H1 (cell line): ENCODE data around the gene CTXN3. TPM values are rescaled to one million over a fixed set of nuclear protein-coding genes. Genes with fewer than 3 reads are reported as not detected.

Experiments
- CTCF ChIA-PET: fragments of 300-600 bp; sonication (Branson Sonifier 250); formaldehyde crosslinking; loops from one replicate; lab custom pipeline; 2021; ENCODE audit not compliant: partially characterized antibody; lab: Charles Lee
- POLR2A ChIA-PET: fragments of 300-600 bp; sonication (Branson Sonifier 250); formaldehyde crosslinking; loops from one replicate; lab custom pipeline; 2021; ENCODE audit warnings: inconsistent platforms; ENCODE audit not compliant: partially characterized antibody; lab: Charles Lee
- DNase-seq, 2 experiments: peaks; one replicate each; pipeline versions ENCODE4 v3.0.0 to v3.0.0-alpha.2; 2010 to 2022; ENCODE audit warnings: low spot score in 2 of 2, low read depth in 1 of 2, mixed read lengths in 1 of 2
- FAIRE-seq: peaks from 2 replicates; lab custom pipeline; 2011; peaks lifted over from hg19 to GRCh38; lab: Jason Lieb, UNC
- H2AFZ ChIP-seq: 2 replicates; pipeline ENCODE4 v1.8.1; 2012; ENCODE audit warnings: low read length, inconsistent platforms
- H2AK5ac ChIP-seq: 2 replicates; pipeline ENCODE4 v1.6.1; 2013; ENCODE audit warnings: low read depth, low read length
- H2BK120ac ChIP-seq: replicated peaks from 2 replicates; pipeline ENCODE3; 2013; ENCODE audit warnings: low read depth, low read length, inconsistent platforms
- H2BK12ac ChIP-seq: 2 replicates; pipeline ENCODE4 v1.6.1; 2013; ENCODE audit warnings: low read depth, low read length
- H2BK15ac ChIP-seq: 2 replicates; pipeline ENCODE4 v1.6.1; 2013; ENCODE audit warnings: low read length
- H2BK20ac ChIP-seq: 2 replicates; pipeline ENCODE4 v1.6.1; 2013; ENCODE audit warnings: low read length
- H2BK5ac ChIP-seq: 2 replicates; pipeline ENCODE4 v1.6.1; 2013; ENCODE audit warnings: low read depth, low read length
- H3K14ac ChIP-seq: 2 replicates; pipeline ENCODE4 v1.6.1; 2013; ENCODE audit warnings: inconsistent platforms; ENCODE audit not compliant: insufficient read length
- H3K18ac ChIP-seq: 2 replicates; pipeline ENCODE4 v1.6.1; 2013; ENCODE audit warnings: low read length; ENCODE audit errors: extremely low read depth
- H3K23ac ChIP-seq: 2 replicates; pipeline ENCODE4 v1.6.1; 2013; ENCODE audit warnings: inconsistent platforms; ENCODE audit not compliant: insufficient read length
- H3K23me2 ChIP-seq: 2 replicates; pipeline ENCODE4 v1.6.1; 2013; ENCODE audit warnings: low read depth, low read length
- H3K27ac ChIP-seq: 2 replicates; pipeline ENCODE4 v1.6.1; 2011; ENCODE audit warnings: low read depth, low read length, inconsistent platforms
- H3K27me3 ChIP-seq, 4 experiments: replicated peaks in 1 of 4; 1 replicate in 1 of 4; 2 replicates in 3 of 4; pipeline versions ENCODE4 v1.6.1 to v1.8.1; 2011 to 2013; ENCODE audit warnings: low read length in 3 of 4, mild to moderate bottlenecking in 3 of 4, inconsistent platforms in 2 of 4, mixed read lengths in 2 of 4, moderate library complexity in 1 of 4; ENCODE audit not compliant: control insufficient read depth in 3 of 4, insufficient read depth in 3 of 4; ENCODE audit errors: extremely low read depth in 1 of 4
- H3K36me3 ChIP-seq, 4 experiments: 2 replicates each; pipeline versions ENCODE4 v1.6.1 to v1.8.1; 2011 to 2013; ENCODE audit warnings: mild to moderate bottlenecking in 4 of 4, low read length in 3 of 4, moderate library complexity in 2 of 4, control low read depth in 1 of 4, inconsistent platforms in 1 of 4; ENCODE audit not compliant: insufficient read depth in 4 of 4, control insufficient read depth in 2 of 4
- H3K4ac ChIP-seq: replicated peaks from 2 replicates; pipeline ENCODE3; 2013; ENCODE audit warnings: low read length, low read depth, mixed read lengths, inconsistent platforms; ENCODE audit not compliant: insufficient read length
- H3K4me1 ChIP-seq, 4 experiments: replicated peaks in 1 of 4; 1 replicate in 1 of 4; 2 replicates in 3 of 4; pipeline versions ENCODE4 v1.6.1 to v1.8.1; 2011 to 2013; ENCODE audit warnings: low read length in 3 of 4, inconsistent platforms in 2 of 4, mixed read lengths in 1 of 4; ENCODE audit not compliant: insufficient read depth in 4 of 4, control insufficient read depth in 3 of 4
- H3K4me2 ChIP-seq, 2 experiments: 2 replicates each; pipeline versions ENCODE4 v1.6.1 to v1.8.1; 2011 to 2013; ENCODE audit warnings: low read depth in 2 of 2, low read length in 2 of 2, control low read depth in 1 of 2, inconsistent platforms in 1 of 2, mild to moderate bottlenecking in 1 of 2; ENCODE audit not compliant: insufficient read depth in 1 of 2
- H3K4me3 ChIP-seq, 4 experiments: fragments of 200-600, 300-600 bp in 1 of 4; sonication (generic), shearing (Covaris generic), sonication (Bioruptor Twin) in 1 of 4; 2 replicates each; pipeline versions ENCODE4 v1.5.1 to v1.8.1; 2011 to 2016; ENCODE audit warnings: low read length in 4 of 4, low read depth in 3 of 4, control low read depth in 2 of 4, inconsistent platforms in 2 of 4, mild to moderate bottlenecking in 2 of 4, mixed read lengths in 1 of 4, moderate library complexity in 1 of 4; ENCODE audit not compliant: insufficient read depth in 2 of 4; ENCODE audit errors: extremely low read depth in 1 of 4
- H3K56ac ChIP-seq: replicated peaks from 2 replicates; pipeline ENCODE3; 2013; ENCODE audit warnings: low read depth, mild to moderate bottlenecking, mixed read lengths, low read length, inconsistent platforms; ENCODE audit not compliant: insufficient read length
- H3K79me1 ChIP-seq: 2 replicates; pipeline ENCODE4 v1.6.1; 2013; ENCODE audit warnings: low read depth, low read length, control low read depth
- H3K79me2 ChIP-seq, 2 experiments: 2 replicates each; pipeline versions ENCODE4 v1.6.1 to v1.8.1; 2012 to 2013; ENCODE audit warnings: low read length in 2 of 2, mild to moderate bottlenecking in 2 of 2, inconsistent platforms in 1 of 2; ENCODE audit not compliant: insufficient read depth in 2 of 2, control insufficient read depth in 1 of 2
- H3K9ac ChIP-seq, 4 experiments: replicated peaks in 1 of 4; 1 replicate in 1 of 4; 2 replicates in 3 of 4; pipeline versions ENCODE4 v1.6.1 to v1.8.1; 2011 to 2013; ENCODE audit warnings: low read depth in 3 of 4, low read length in 3 of 4, control low read depth in 2 of 4, mild to moderate bottlenecking in 2 of 4, moderate library complexity in 2 of 4, inconsistent platforms in 1 of 4; ENCODE audit errors: extremely low read depth in 1 of 4
- H3K9me3 ChIP-seq, 2 experiments: 2 replicates each; pipeline versions ENCODE4 v1.6.1 to v1.8.1; 2012 to 2013; ENCODE audit warnings: mild to moderate bottlenecking in 2 of 2, moderate library complexity in 2 of 2, control low read depth in 1 of 2, inconsistent platforms in 1 of 2, low read depth in 1 of 2, low read length in 1 of 2, mixed read lengths in 1 of 2; ENCODE audit not compliant: insufficient read depth in 2 of 2
- H4K20me1 ChIP-seq, 2 experiments: replicated peaks in 1 of 2; 2 replicates each; pipeline versions ENCODE3 to v1.8.1; 2011 to 2013; ENCODE audit warnings: inconsistent platforms in 2 of 2, low read length in 2 of 2, mild to moderate bottlenecking in 1 of 2; ENCODE audit not compliant: insufficient read depth in 2 of 2, control insufficient read depth in 1 of 2
- H4K5ac ChIP-seq: 2 replicates; pipeline ENCODE4 v1.6.1; 2013; ENCODE audit warnings: low read length, low read depth, mixed read lengths, inconsistent platforms; ENCODE audit not compliant: insufficient read length
- H4K8ac ChIP-seq: 2 replicates; pipeline ENCODE4 v1.8.0; 2013; ENCODE audit warnings: mild to moderate bottlenecking, moderate library complexity, low read length, inconsistent platforms; ENCODE audit not compliant: insufficient read depth; ENCODE audit errors: extremely low read depth
- H4K91ac ChIP-seq: replicated peaks from 2 replicates; pipeline ENCODE3; 2013; ENCODE audit warnings: low read length, mixed read lengths, inconsistent platforms; ENCODE audit not compliant: insufficient read length
- BACH1 ChIP-seq: IDR thresholded peaks from 2 replicates; pipeline ENCODE4 v1.6.1; 2012; ENCODE audit warnings: low read length, improper control_type of control experiment
- E2F6 ChIP-seq: IDR thresholded peaks from 2 replicates; pipeline ENCODE4 v1.6.1; 2012; ENCODE audit warnings: inconsistent platforms
- JUND ChIP-seq: IDR thresholded peaks from 2 replicates; pipeline ENCODE4 v1.6.1; 2011; ENCODE audit warnings: mild to moderate bottlenecking, improper control_type of control experiment, low read length
- KDM1A ChIP-seq: fragments of 200-600, 300-600 bp; sonication (generic); IDR thresholded peaks from 2 replicates; pipeline ENCODE4 v1.7.1; 2016; ENCODE audit warnings: mild to moderate bottlenecking, low read length, borderline replicate concordance
- MAFK ChIP-seq: IDR thresholded peaks from 2 replicates; pipeline ENCODE4 v1.6.1; 2012; ENCODE audit warnings: low read depth, mild to moderate bottlenecking, improper control_type of control experiment, low read length
- SIN3A ChIP-seq, 2 experiments: IDR thresholded peaks in 1 of 2; conservative IDR thresholded peaks in 1 of 2; 2 replicates each; pipeline ENCODE4 v1.6.1; 2011 to 2012; ENCODE audit warnings: low read length in 2 of 2, improper control_type of control experiment in 1 of 2, low read depth in 1 of 2, mild to moderate bottlenecking in 1 of 2
- TAF7 ChIP-seq: optimal IDR thresholded peaks from 2 replicates; pipeline ENCODE3; 2011; ENCODE audit warnings: low read depth, mild to moderate bottlenecking, inconsistent platforms, low read length, moderate library complexity, borderline replicate concordance
- YY1 ChIP-seq: IDR thresholded peaks from 2 replicates; pipeline ENCODE4 v1.6.1; 2011; ENCODE audit warnings: low read depth, mild to moderate bottlenecking, low read length
- WGBS, 2 experiments: shearing (Covaris generic) in 1 of 2; methylation state at CpG; one replicate each; pipeline versions ENCODE4 v1.1.6 to v1.1.7; 2013 to 2015; ENCODE audit warnings: low lambda C conversion rate in 2 of 2, mixed read lengths in 2 of 2, inconsistent platforms in 1 of 2, low coverage in 1 of 2, missing lambda C conversion rate in 1 of 2; ENCODE audit not compliant: insufficient replicate concordance in 2 of 2, insufficient coverage in 1 of 2, insufficient read length in 1 of 2; ENCODE audit errors: extremely low coverage in 1 of 2, missing lambda C conversion rate in 1 of 2; 5-methylcytosine and 5-hydroxymethylcytosine counted together
- polyA plus RNA-seq, 7 experiments: library from polyadenylated mRNA; depleted of rRNA in 3 of 7; stranded (reverse) in 5 of 7; unstranded in 2 of 7; fragments of >200 nt in 5 of 7; fragments of 200-250 nt in 2 of 7; gene quantifications; 1 replicate in 5 of 7; 2 replicates in 1 of 7; 4 replicates in 1 of 7; pipeline versions ENCODE4 v1.2.1 to v1.2.3, GENCODE V29; 2011 to 2013; ENCODE audit warnings: missing spikeins in 2 of 7, mixed read lengths in 2 of 7
- total RNA-seq: library from RNA; stranded (reverse); fragmentation: NEBNext Ultra II Directional; extraction: Animal tissue kit (Norgen Biotek cat#: 25700); gene quantifications from 2 replicates; pipeline ENCODE4 v1.2.1, GENCODE V29; 2021

Gene CTXN3
- total and polyA plus RNA-seq, 2 of the 8 experiments (the other 6 are each of a cell fraction or from before 2014, with no cell fraction given) = 0.05 TPM; not detected in 1

- no peak for DNase-seq
- no peak overlapping the region for H2BK5ac ChIP-seq
- no peak overlapping the region for H3K27ac ChIP-seq
- ChIA-PET CTCF (interaction anchor here (0.7 to 1.0 kb wide), 2 partner anchors 16 to 498 kb away, joined by 4 to 5 read pairs; no protein-coding TSS in a partner anchor), POLR2A (no interaction called here)
- WGBS, 2 experiments = 93% methylated on average over 1 of the region's 1 CpG; no CpG with 5 or more reads in 1 of the 2 experiments
- H4K5ac ChIP-seq = no peak overlapping the region
- H3K27me3 ChIP-seq = no peaks in the 10 kb centered on the region
- H4K8ac ChIP-seq = no peak overlapping the region
- no peak overlapping the region for H4K91ac ChIP-seq
- no peaks in the 10 kb centered on the region for H3K79me1 ChIP-seq
- H3K4me3 ChIP-seq = no peak overlapping the region
- TF ChIP-seq YY1 (no peak), SIN3A (conservative IDR thresholded peaks at IDR 0.05 in 1 of 2, IDR thresholded peaks at IDR 0.05 in 1 of 2; ENCODE audit: low read depth in 1 of 2, low read length in 2 of 2) (no peak), MAFK (no peak), KDM1A (no peak), E2F6 (no peak), BACH1 (no peak), TAF7 (no peak), JUND (no peak)
- no peak overlapping the region for H2BK120ac ChIP-seq
- no peak overlapping the region for H3K14ac ChIP-seq
- H4K20me1 ChIP-seq = no peaks in the 10 kb centered on the region
- peaks cover 0 to 8% (median 0%) of the 10 kb centered on the region in 4 experiments; a peak in 1 of 7 replicates for H3K4me1 ChIP-seq
- H3K4me2 ChIP-seq = no peak overlapping the region
- no peak overlapping the region for H3K9ac ChIP-seq
- H3K56ac ChIP-seq = no peak overlapping the region
- H2BK20ac ChIP-seq = no peak overlapping the region
- FAIRE-seq = no peak
- H2BK12ac ChIP-seq = no peak overlapping the region
- no peaks in the 10 kb centered on the region for H3K23me2 ChIP-seq
- H2AFZ ChIP-seq = 0 out of 2 replicates have a peak overlapping the region, but pooled peaks have one; percentile 23
- no peaks in the 10 kb centered on the region for H3K9me3 ChIP-seq
- H2AK5ac ChIP-seq = no peak overlapping the region
- no peak overlapping the region for H3K23ac ChIP-seq
- no peaks in the 10 kb centered on the region for H3K36me3 ChIP-seq
- no peak overlapping the region for H3K18ac ChIP-seq
- H2BK15ac ChIP-seq = no peak overlapping the region
- no peak overlapping the region for H3K4ac ChIP-seq
- H3K79me2 ChIP-seq = no peaks in the 10 kb centered on the region
Observed at GRCh38 chr5:127601111-127601510, 47.8 kb upstream of the CTXN3 start.
